IMR-90 (cell line): ENCODE data around the gene JAK1. TPM values are rescaled to one million over a fixed set of nuclear protein-coding genes. Genes with fewer than 3 reads are reported as not detected.

Source experiments
- ATAC-seq: fragments of 200-7000 bp; cut with Tn5 transposase; 2 replicates; pipeline ENCODE4 v1.9.1; 2020; ENCODE audit warnings: low read depth, mild to moderate bottlenecking, moderate library complexity
- BruUV-seq: library from RNA; stranded (reverse); fragments of 400-500 nt; replicated peaks from 2 replicates; lab custom pipeline; 2021; lab: Mats Ljungman, UMichigan
- CTCF ChIA-PET: fragments of 300-600 bp; formaldehyde crosslinking; extraction: SDS; loops from one replicate; lab custom pipeline; 2021; ENCODE audit warnings: antibody characterized with exemption; lab: Yijun Ruan, JAX
- POLR2A ChIA-PET: fragments of 300-600 bp; sonication (Branson Sonifier 250); formaldehyde crosslinking; loops from one replicate; lab custom pipeline; 2022; ENCODE audit warnings: antibody characterized with exemption; ENCODE audit not compliant: unreplicated experiment; lab: Charles Lee
- DNase-seq: peaks from one replicate; pipeline ENCODE4 v3.0.0; 2013
- H2AFZ ChIP-seq: replicated peaks from 2 replicates; pipeline ENCODE3; 2013; ENCODE audit warnings: low read length, mild to moderate bottlenecking; ENCODE audit not compliant: poor library complexity
- H2AK5ac ChIP-seq: 2 replicates; pipeline ENCODE4 v1.6.1; 2013; ENCODE audit warnings: low read depth, low read length, inconsistent platforms
- H2AK9ac ChIP-seq: replicated peaks from 2 replicates; pipeline ENCODE3; 2013; ENCODE audit warnings: mild to moderate bottlenecking, low read depth, low read length, moderate library complexity; ENCODE audit not compliant: poor library complexity
- H2BK120ac ChIP-seq: 2 replicates; pipeline ENCODE4 v1.6.1; 2013; ENCODE audit warnings: low read depth, low read length, inconsistent platforms
- H2BK15ac ChIP-seq: 3 replicates; pipeline ENCODE4 v1.6.1; 2013; ENCODE audit warnings: low read depth, low read length, inconsistent platforms
- H2BK20ac ChIP-seq: 2 replicates; pipeline ENCODE4 v1.6.1; 2013; ENCODE audit warnings: low read depth, mild to moderate bottlenecking, inconsistent platforms, low read length, moderate library complexity
- H2BK5ac ChIP-seq: 2 replicates; pipeline ENCODE4 v1.6.1; 2013; ENCODE audit warnings: mild to moderate bottlenecking, low read depth, low read length, inconsistent platforms; ENCODE audit not compliant: poor library complexity, severe bottlenecking
- H3K14ac ChIP-seq: replicated peaks from 2 replicates; pipeline ENCODE4 v1.6.1; 2013; ENCODE audit warnings: low read depth, low read length, inconsistent platforms
- H3K18ac ChIP-seq: 2 replicates; pipeline ENCODE4 v1.6.1; 2013; ENCODE audit warnings: low read depth, low read length, control low read depth
- H3K23ac ChIP-seq: 2 replicates; pipeline ENCODE4 v1.6.1; 2013; ENCODE audit warnings: low read depth, low read length, inconsistent platforms
- H3K27ac ChIP-seq: 2 replicates; pipeline ENCODE4 v1.5.1; 2013; ENCODE audit warnings: mild to moderate bottlenecking, control low read depth, low read length; ENCODE audit not compliant: insufficient read depth
- H3K27me3 ChIP-seq: 2 replicates; pipeline ENCODE4 v1.6.1; 2013; ENCODE audit warnings: low read length; ENCODE audit not compliant: control insufficient read depth, insufficient read depth
- H3K36me3 ChIP-seq: 2 replicates; pipeline ENCODE4 v1.6.1; 2013; ENCODE audit warnings: low read length, mixed read lengths; ENCODE audit not compliant: control insufficient read depth, insufficient read depth
- H3K4ac ChIP-seq: 2 replicates; pipeline ENCODE4 v1.6.1; 2013; ENCODE audit warnings: low read depth, low read length, inconsistent platforms
- H3K4me1 ChIP-seq: 2 replicates; pipeline ENCODE4 v1.6.1; 2013; ENCODE audit warnings: low read length, mixed read lengths; ENCODE audit not compliant: control insufficient read depth, insufficient read depth
- H3K4me2 ChIP-seq: 2 replicates; pipeline ENCODE4 v1.6.1; 2013; ENCODE audit warnings: low read depth, mild to moderate bottlenecking, control low read depth, low read length, moderate library complexity
- H3K4me3 ChIP-seq: 2 replicates; pipeline ENCODE4 v1.5.1; 2013; ENCODE audit warnings: low read depth, mild to moderate bottlenecking, control low read depth, low read length, moderate library complexity; ENCODE audit not compliant: insufficient read depth
- H3K56ac ChIP-seq: 2 replicates; pipeline ENCODE4 v1.6.1; 2013; ENCODE audit warnings: low read length, inconsistent platforms; ENCODE audit not compliant: insufficient read depth; ENCODE audit errors: extremely low read depth
- H3K79me1 ChIP-seq, 2 experiments: 2 replicates each; pipeline ENCODE4 v1.6.1; 2013; ENCODE audit warnings: low read length in 2 of 2, inconsistent platforms in 1 of 2, low read depth in 1 of 2
- H3K9ac ChIP-seq: 2 replicates; pipeline ENCODE4 v1.6.1; 2013; ENCODE audit warnings: low read depth, low read length, control low read depth
- H3K9me1 ChIP-seq: 2 replicates; pipeline ENCODE4 v1.6.1; 2013; ENCODE audit warnings: low read length, inconsistent platforms; ENCODE audit not compliant: insufficient read depth
- H3K9me3 ChIP-seq: 2 replicates; pipeline ENCODE4 v1.6.1; 2013; ENCODE audit warnings: low read length; ENCODE audit not compliant: control insufficient read depth, insufficient read depth
- H4K20me1 ChIP-seq: 2 replicates; pipeline ENCODE4 v1.6.1; 2013; ENCODE audit warnings: low read length, inconsistent platforms; ENCODE audit not compliant: insufficient read depth
- H4K5ac ChIP-seq: 2 replicates; pipeline ENCODE4 v1.6.1; 2013; ENCODE audit warnings: mild to moderate bottlenecking, low read depth, low read length, control low read depth
- H4K8ac ChIP-seq, 2 experiments: 2 replicates each; pipeline ENCODE4 v1.6.1; 2013; ENCODE audit warnings: low read depth in 2 of 2, low read length in 2 of 2, control low read depth in 1 of 2, inconsistent platforms in 1 of 2
- H4K91ac ChIP-seq: 2 replicates; pipeline ENCODE4 v1.6.1; 2013; ENCODE audit warnings: low read depth, low read length, inconsistent platforms; ENCODE audit not compliant: insufficient read depth
- CHD1 ChIP-seq: IDR thresholded peaks from 2 replicates; pipeline ENCODE4 v1.6.1; 2012; ENCODE audit warnings: low read depth, low read length, improper control_type of control experiment
- MXI1 ChIP-seq: IDR thresholded peaks from 2 replicates; pipeline ENCODE4 v1.6.1; 2012; ENCODE audit warnings: low read depth, mild to moderate bottlenecking, low read length, moderate library complexity, borderline replicate concordance
- NFE2L2 ChIP-seq: fragments of 150-350 bp; IDR thresholded peaks from 2 replicates; pipeline ENCODE4 v1.6.1; 2016; ENCODE audit warnings: low read depth, mild to moderate bottlenecking, low read length
- POLR2A ChIP-seq: IDR thresholded peaks from 2 replicates; pipeline ENCODE4 v1.6.1; 2012; ENCODE audit warnings: mild to moderate bottlenecking, low read depth, low read length
- RAD21 ChIP-seq: IDR thresholded peaks from 2 replicates; pipeline ENCODE4 v1.6.1; 2012; ENCODE audit warnings: low read length, improper control_type of control experiment
- RCOR1 ChIP-seq: IDR thresholded peaks from 2 replicates; pipeline ENCODE4 v1.6.1; 2012; ENCODE audit warnings: mild to moderate bottlenecking, low read length, improper control_type of control experiment; ENCODE audit not compliant: insufficient replicate concordance
- WGBS, 2 experiments: methylation state at CpG; one replicate each; pipeline versions ENCODE4 v1.1.5 to v1.1.7; 2013; ENCODE audit warnings: missing lambda C conversion rate in 2 of 2; ENCODE audit not compliant: insufficient read length in 1 of 2; ENCODE audit errors: extremely low coverage in 2 of 2; 5-methylcytosine and 5-hydroxymethylcytosine counted together
- dilution Hi-C: fragments of 300-500 bp; cut with HindIII; formaldehyde crosslinking; loops from one replicate; pipeline ENCODE4 v1.14.3; 2018; ENCODE audit warnings: low sequenced_read_pairs; ENCODE audit not compliant: unreplicated experiment
- in situ Hi-C: fragments of 300-500 bp; cut with MboI; formaldehyde crosslinking; loops from 3 replicates; pipeline ENCODE4 v1.14.3; 2019; ENCODE audit warnings: low sequenced_read_pairs, inconsistent platforms, mixed read lengths
- intact Hi-C: fragments of 100-400 bp; cut with micrococcal nuclease; formaldehyde crosslinking; loops from 2 replicates; pipeline ENCODE4 v1.10.0; 2022
- polyA plus RNA-seq, 3 experiments: library from polyadenylated mRNA; depleted of rRNA; stranded (reverse); fragments of >200 nt; gene quantifications; 2 replicates each; pipeline ENCODE4 v1.2.3, GENCODE V29; 2012; ENCODE audit warnings: low replicate concordance in 1 of 3
- total RNA-seq: library from RNA; depleted of rRNA; stranded (reverse); fragments of >200 nt; gene quantifications from 2 replicates; pipeline ENCODE4 v1.2.3, GENCODE V29; 2012
- TF ChIP-seq, protein P1 (sequence below): conservative IDR thresholded peaks from 2 replicates; pipeline ENCODE4 v1.5.1; 2012; ENCODE audit warnings: mild to moderate bottlenecking, low read depth, low read length, improper control_type of control experiment

JAK1 gene
- total and polyA plus RNA-seq, 2 of the 4 experiments (the other 2 are of a cell fraction), result 76.9 to 103 TPM

GRCh38 chr1:64814427-64814826, 151.9 kb downstream of the JAK1 start:
- TF ChIP-seq, protein P1, sequence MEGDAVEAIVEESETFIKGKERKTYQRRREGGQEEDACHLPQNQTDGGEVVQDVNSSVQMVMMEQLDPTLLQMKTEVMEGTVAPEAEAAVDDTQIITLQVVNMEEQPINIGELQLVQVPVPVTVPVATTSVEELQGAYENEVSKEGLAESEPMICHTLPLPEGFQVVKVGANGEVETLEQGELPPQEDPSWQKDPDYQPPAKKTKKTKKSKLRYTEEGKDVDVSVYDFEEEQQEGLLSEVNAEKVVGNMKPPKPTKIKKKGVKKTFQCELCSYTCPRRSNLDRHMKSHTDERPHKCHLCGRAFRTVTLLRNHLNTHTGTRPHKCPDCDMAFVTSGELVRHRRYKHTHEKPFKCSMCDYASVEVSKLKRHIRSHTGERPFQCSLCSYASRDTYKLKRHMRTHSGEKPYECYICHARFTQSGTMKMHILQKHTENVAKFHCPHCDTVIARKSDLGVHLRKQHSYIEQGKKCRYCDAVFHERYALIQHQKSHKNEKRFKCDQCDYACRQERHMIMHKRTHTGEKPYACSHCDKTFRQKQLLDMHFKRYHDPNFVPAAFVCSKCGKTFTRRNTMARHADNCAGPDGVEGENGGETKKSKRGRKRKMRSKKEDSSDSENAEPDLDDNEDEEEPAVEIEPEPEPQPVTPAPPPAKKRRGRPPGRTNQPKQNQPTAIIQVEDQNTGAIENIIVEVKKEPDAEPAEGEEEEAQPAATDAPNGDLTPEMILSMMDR, result no peak
- TF ChIP-seq RCOR1 (no peak), NFE2L2 (no peak), RAD21 (no peak), MXI1 (no peak), CHD1 (no peak), POLR2A (no peak)
- Histone ChIP-seq H3K4me3 (no peak overlapping the region), H3K9ac (no peak overlapping the region), H2AFZ (no peak overlapping the region), H3K4ac (no peak overlapping the region), H2BK120ac (no peak overlapping the region), H3K18ac (no peak overlapping the region), H2BK20ac (no peak overlapping the region), H2AK5ac (no peak overlapping the region), H3K56ac (no peak overlapping the region), H3K4me1 (no peaks in the 10 kb centered on the region), H3K27ac (no peak overlapping the region), H4K91ac (no peak overlapping the region), H3K4me2 (no peak overlapping the region), H3K36me3 (no peaks in the 10 kb centered on the region), H3K9me1 (no peaks in the 10 kb centered on the region), H4K5ac (no peak overlapping the region), H3K14ac (no peak overlapping the region), H3K9me3 (no peaks in the 10 kb centered on the region), H3K79me1 (no peaks in the 10 kb centered on the region), H2BK5ac (no peak overlapping the region), H4K8ac (no peak overlapping the region), H4K20me1 (no peaks in the 10 kb centered on the region), H2BK15ac (no peak overlapping the region), H3K23ac (no peak overlapping the region), H3K27me3 (no peaks in the 10 kb centered on the region), H2AK9ac (no peak overlapping the region)
- no CpG with 5 or more reads among the region's 1 CpG for WGBS, 2 experiments
- intact Hi-C loops (no loop called here), dilution Hi-C loops (no loop called here), in situ Hi-C loops (no loop called here)
- CTCF ChIA-PET, result no interaction called here
- ATAC-seq, result no peak
- no peak for DNase-seq
- POLR2A ChIA-PET, result no interaction called here
- no TSS peak for BruUV-seq
